Measurements from ENCODE around the gene CRB2. TPM values are rescaled to one million over a fixed set of nuclear protein-coding genes. Genes with fewer than 3 reads are reported as not detected.

CRB2 gene
- total and polyA plus RNA-seq, 2 donors (not counting 3 experiments of a cell fraction or from before 2014, with no cell fraction given), result not detected

GRCh38 chr9:123373447-123373923 is 17.5 kb downstream of the CRB2 start:
- Histone ChIP-seq H3K4me2 (ENCODE audit: insufficient read depth, low read length) (no peak overlapping the region), H3K36me3 (ENCODE audit: control insufficient read depth in 2 of 2, extremely low read depth in 1 of 2, insufficient read depth in 2 of 2, low read length in 2 of 2) (no peaks in the 10 kb centered on the region), H4K20me1 (replicated peaks; ENCODE audit: control insufficient read depth, extremely low read depth, insufficient read depth, low read length) (no peaks in the 10 kb centered on the region), H3K9me3 (replicated peaks; ENCODE audit: control insufficient read depth, insufficient read depth, low read length) (no peaks in the 10 kb centered on the region), H3K4me3 (replicated peaks in 1 of 3; ENCODE audit: insufficient read depth in 1 of 3, low read depth in 1 of 3, low read length in 3 of 3) (no peak overlapping the region), H3K27ac (ENCODE audit: insufficient read depth, low read depth, low read length) (no peak overlapping the region), H3K4me1 (ENCODE audit: control insufficient read depth, extremely low read depth, insufficient read depth, low read length) (no peaks in the 10 kb centered on the region), H3K9ac (replicated peaks; ENCODE audit: extremely low read depth, insufficient read depth, low read length) (no peak overlapping the region), H3K79me2 (ENCODE audit: control insufficient read depth, insufficient read depth, low read length) (no peaks in the 10 kb centered on the region), H3K9me1 (replicated peaks; ENCODE audit: control insufficient read depth, extremely low read depth, insufficient read depth, low read length) (no peaks in the 10 kb centered on the region), H2AFZ (ENCODE audit: low read depth, low read length) (no peak overlapping the region), H3K27me3 (ENCODE audit: control insufficient read depth in 2 of 2, insufficient read depth in 2 of 2, low read length in 2 of 2) (peaks cover 26 to 32% of the 10 kb centered on the region in 2 experiments)
- ChIA-PET CTCF (interaction anchor here (1.4 kb wide), 1 partner anchor 18 kb away, joined by 4 read pairs; no protein-coding TSS in a partner anchor), POLR2A (no interaction called here)
- no TSS peak for BruUV-seq (replicated peaks)
- FAIRE-seq (no peak), DNase-seq (ENCODE audit: low read depth, low spot score) (no peak)
- dilution Hi-C loops (cut with MboI; ENCODE audit: extremely low pct_ligation_motif_present, low sequenced_read_pairs), result no loop called here
- intact Hi-C loops (cut with micrococcal nuclease), result no loop called here
- TF ChIP-seq EZH2 (IDR thresholded peaks at IDR 0.05; ENCODE audit: borderline replicate concordance, low read depth, low read length, severe bottlenecking), result peak; percentile 87
- TF ChIP-seq MAX (IDR thresholded peaks at IDR 0.05; ENCODE audit: insufficient read depth, insufficient read length), result no peak

GRCh38 chr9:123373946-123374345 is 17.9 kb downstream of the CRB2 start:
- Histone ChIP-seq H3K27ac (ENCODE audit: insufficient read depth, low read depth, low read length) (no peak overlapping the region), H3K36me3 (ENCODE audit: control insufficient read depth in 2 of 2, extremely low read depth in 1 of 2, insufficient read depth in 2 of 2, low read length in 2 of 2) (no peaks in the 10 kb centered on the region), H3K9ac (replicated peaks; ENCODE audit: extremely low read depth, insufficient read depth, low read length) (no peak overlapping the region), H3K4me2 (ENCODE audit: insufficient read depth, low read length) (no peak overlapping the region), H2AFZ (ENCODE audit: low read depth, low read length) (no peak overlapping the region), H3K79me2 (ENCODE audit: control insufficient read depth, insufficient read depth, low read length) (no peaks in the 10 kb centered on the region), H3K4me3 (replicated peaks in 1 of 3; ENCODE audit: insufficient read depth in 1 of 3, low read depth in 1 of 3, low read length in 3 of 3) (no peak overlapping the region), H3K4me1 (ENCODE audit: control insufficient read depth, extremely low read depth, insufficient read depth, low read length) (no peaks in the 10 kb centered on the region), H4K20me1 (replicated peaks; ENCODE audit: control insufficient read depth, extremely low read depth, insufficient read depth, low read length) (no peaks in the 10 kb centered on the region), H3K9me1 (replicated peaks; ENCODE audit: control insufficient read depth, extremely low read depth, insufficient read depth, low read length) (no peaks in the 10 kb centered on the region), H3K27me3 (ENCODE audit: control insufficient read depth in 2 of 2, insufficient read depth in 2 of 2, low read length in 2 of 2) (peaks cover 26 to 32% of the 10 kb centered on the region in 2 experiments), H3K9me3 (replicated peaks; ENCODE audit: control insufficient read depth, insufficient read depth, low read length) (no peaks in the 10 kb centered on the region)
- ChIA-PET POLR2A (no interaction called here), CTCF (interaction anchor here (1.2 to 1.4 kb wide), 2 partner anchors 11 to 19 kb away, joined by 3 to 4 read pairs; no protein-coding TSS in a partner anchor)
- no TSS peak for BruUV-seq (replicated peaks)
- no peak for DNase-seq (ENCODE audit: low read depth, low spot score)
- dilution Hi-C loops (cut with MboI; ENCODE audit: extremely low pct_ligation_motif_present, low sequenced_read_pairs), result no loop called here
- no peak for TF ChIP-seq MAX (IDR thresholded peaks at IDR 0.05; ENCODE audit: insufficient read depth, insufficient read length)
- TF ChIP-seq EZH2 (IDR thresholded peaks at IDR 0.05; ENCODE audit: borderline replicate concordance, low read depth, low read length, severe bottlenecking), result peak; percentile 55
- intact Hi-C loops (cut with micrococcal nuclease), result no loop called here
- no peak for FAIRE-seq
